ENCODE results near the gene MOB2. TPM values are rescaled to one million over a fixed set of nuclear protein-coding genes. Genes with fewer than 3 reads are reported as not detected.

Gene MOB2
- polyA plus RNA-seq, 3 donors: 22.1 to 44.1 (median 22.5) TPM

GRCh38 chr11:1457856-1458255, 28.7 kb downstream of the MOB2 start:
- Histone ChIP-seq H3K4me3 (replicated peaks in 1 of 3; ENCODE audit: low read depth in 2 of 3, low read length in 3 of 3) (no peak overlapping the region), H3K4me2 (replicated peaks; ENCODE audit: extremely low read depth, low read length, poor library complexity, severe bottlenecking) (no peak overlapping the region), H3K27ac (ENCODE audit: low read depth in 1 of 2, low read length in 2 of 2) (no peak overlapping the region), H3K9ac (ENCODE audit: insufficient read depth, low read length, poor library complexity, severe bottlenecking) (no peak overlapping the region), H3K36me3 (replicated peaks in 1 of 2; ENCODE audit: control insufficient read depth in 1 of 2, insufficient read depth in 2 of 2, low read length in 2 of 2) (no peaks in the 10 kb centered on the region), H3K4me1 (ENCODE audit: control insufficient read depth in 1 of 2, insufficient read depth in 2 of 2, low read length in 2 of 2) (no peaks in the 10 kb centered on the region), H4K20me1 (ENCODE audit: insufficient read depth, low read length) (no peaks in the 10 kb centered on the region), H3K79me2 (ENCODE audit: insufficient read depth, low read length) (no peaks in the 10 kb centered on the region), H3K27me3 (ENCODE audit: control insufficient read depth in 2 of 2, insufficient read depth in 2 of 2, low read length in 2 of 2) (no peaks in the 10 kb centered on the region), H2AFZ (ENCODE audit: insufficient read depth, low read depth, low read length, poor library complexity, severe bottlenecking) (no peak overlapping the region), H3K9me3 (replicated peaks in 1 of 2; ENCODE audit: control insufficient read depth in 1 of 2, insufficient read depth in 1 of 2, low read length in 2 of 2) (no peaks in the 10 kb centered on the region)
- H3K27me3 Mint-ChIP-seq (ENCODE audit: low read depth in 3 of 3): peaks cover 3 to 4% (median 4%) of the 10 kb centered on the region in 3 donors
- H3K4me3 Mint-ChIP-seq: no peak overlapping the region
- no peaks in the 10 kb centered on the region for H3K4me1 Mint-ChIP-seq
- H3K36me3 Mint-ChIP-seq: no peaks in the 10 kb centered on the region
- intact Hi-C loops (cut with micrococcal nuclease): no loop called here
- peaks cover 0 to 2% (median 0%) of the 10 kb centered on the region in 7 donors for H3K9me3 Mint-ChIP-seq
- peak; percentile 4 for TF ChIP-seq CTCF (IDR thresholded peaks at IDR 0.05)
- no peak overlapping the region for H3K27ac Mint-ChIP-seq
- WGBS (ENCODE audit: insufficient coverage): 98% methylated on average over 18 of the region's 18 CpGs
- DNase-seq: no peak

- intact Hi-C loops (cut with micrococcal nuclease): no loop called here
- Histone ChIP-seq H3K9me3 (replicated peaks in 1 of 2; ENCODE audit: control insufficient read depth in 1 of 2, insufficient read depth in 1 of 2, low read length in 2 of 2) (no peaks in the 10 kb centered on the region), H3K27ac (ENCODE audit: low read depth in 1 of 2, low read length in 2 of 2) (no peak overlapping the region), H3K79me2 (ENCODE audit: insufficient read depth, low read length) (no peaks in the 10 kb centered on the region), H3K4me1 (ENCODE audit: control insufficient read depth in 1 of 2, insufficient read depth in 2 of 2, low read length in 2 of 2) (no peaks in the 10 kb centered on the region), H3K27me3 (ENCODE audit: control insufficient read depth in 2 of 2, insufficient read depth in 2 of 2, low read length in 2 of 2) (no peaks in the 10 kb centered on the region), H4K20me1 (ENCODE audit: insufficient read depth, low read length) (no peaks in the 10 kb centered on the region), H3K9ac (ENCODE audit: insufficient read depth, low read length, poor library complexity, severe bottlenecking) (no peak overlapping the region), H3K4me3 (replicated peaks in 1 of 3; ENCODE audit: low read depth in 2 of 3, low read length in 3 of 3) (no peak overlapping the region), H2AFZ (ENCODE audit: insufficient read depth, low read depth, low read length, poor library complexity, severe bottlenecking) (no peak overlapping the region), H3K4me2 (replicated peaks; ENCODE audit: extremely low read depth, low read length, poor library complexity, severe bottlenecking) (no peak overlapping the region), H3K36me3 (replicated peaks in 1 of 2; ENCODE audit: control insufficient read depth in 1 of 2, insufficient read depth in 2 of 2, low read length in 2 of 2) (no peaks in the 10 kb centered on the region)
- H3K4me3 Mint-ChIP-seq: no peak overlapping the region
- H3K4me1 Mint-ChIP-seq: no peaks in the 10 kb centered on the region
- H3K27ac Mint-ChIP-seq: no peak overlapping the region
- H3K27me3 Mint-ChIP-seq (ENCODE audit: low read depth in 3 of 3): peaks cover 3 to 6% (median 4%) of the 10 kb centered on the region in 3 donors
- no peak for TF ChIP-seq CTCF (IDR thresholded peaks at IDR 0.05)
- no peaks in the 10 kb centered on the region for H3K36me3 Mint-ChIP-seq
- 95% methylated on average over 13 of the region's 13 CpGs for WGBS (ENCODE audit: insufficient coverage)
- H3K9me3 Mint-ChIP-seq: peaks cover 0 to 2% (median 0%) of the 10 kb centered on the region in 7 donors
- no peak for DNase-seq
These were observed 29.3 kb downstream of the MOB2 start for GRCh38 chr11:1457326-1457680.

Measured in CD14-positive monocyte (primary cell).